ENCODE results near the gene CHST12. TPM values are rescaled to one million over a fixed set of nuclear protein-coding genes. Genes with fewer than 3 reads are reported as not detected.
"Not testable (repeated sequence)": the region's sequence is repeated elsewhere in the genome, so short reads cannot be mapped to it uniquely, and the experiment has no call there.

Gene CHST12
- total and polyA plus RNA-seq, 4 experiments from 2014 or later = 11.6 to 30.7 (median 26.0) TPM

- peak overlapping the region in 1 of 7 donors; percentile 42 for H3K27ac Mint-ChIP-seq
- intact Hi-C loops (cut with micrococcal nuclease) = no loop called here
- peaks cover 19% of the 10 kb centered on the region for H3K36me3 ChIP-seq (ENCODE audit: insufficient read depth, low read length)
- H3K9me3 Mint-ChIP-seq = no peaks in the 10 kb centered on the region
- H3K27me3 ChIP-seq (ENCODE audit: insufficient read depth, low read length) = no peaks in the 10 kb centered on the region
- peaks cover 13 to 23% of the 10 kb centered on the region in 2 donors for H3K36me3 Mint-ChIP-seq
- no peak overlapping the region for H3K4me3 ChIP-seq (ENCODE audit: low read length in 2 of 2)
- no peaks in the 10 kb centered on the region for H3K9me3 ChIP-seq (ENCODE audit: control insufficient read depth in 1 of 2, low read length in 2 of 2)
- no peaks in the 10 kb centered on the region for H3K4me1 Mint-ChIP-seq
- H3K4me1 ChIP-seq (ENCODE audit: insufficient read depth, low read length) = no peaks in the 10 kb centered on the region
- no peaks in the 10 kb centered on the region for H3K27me3 Mint-ChIP-seq
- ChIA-PET CTCF (ENCODE audit: partially characterized antibody) (interaction anchor here (4.1 kb wide), 1 partner anchor 47 kb away, joined by 14 read pairs; no protein-coding TSS in a partner anchor), POLR2A (ENCODE audit: partially characterized antibody) (no interaction called here)
- DNase-seq = no peak
- no peak overlapping the region for H3K4me3 Mint-ChIP-seq
- H3K27ac ChIP-seq (ENCODE audit: low read depth, low read length) = no peak overlapping the region
These were observed 18.8 kb upstream of the CHST12 start for GRCh38 chr7:2384354-2385243.

GRCh38 chr7:2386122-2386521 lies 17.3 kb upstream of the CHST12 start:
- H3K36me3 ChIP-seq (ENCODE audit: insufficient read depth, low read length); H3K4me1 ChIP-seq (ENCODE audit: insufficient read depth, low read length); DNase-seq; H3K27ac ChIP-seq (ENCODE audit: low read depth, low read length); intact Hi-C loops (cut with micrococcal nuclease); H3K9me3 Mint-ChIP-seq; H3K4me3 ChIP-seq (ENCODE audit: low read length in 2 of 2); POLR2A ChIA-PET (ENCODE audit: partially characterized antibody); H3K27me3 Mint-ChIP-seq; H3K36me3 Mint-ChIP-seq; H3K9me3 ChIP-seq (ENCODE audit: control insufficient read depth in 1 of 2, low read length in 2 of 2); H3K27me3 ChIP-seq (ENCODE audit: insufficient read depth, low read length); H3K4me3 Mint-ChIP-seq; H3K4me1 Mint-ChIP-seq: not testable (repeated sequence)
- CTCF ChIA-PET (ENCODE audit: partially characterized antibody) = interaction anchor here (4.1 kb wide), 1 partner anchor 45 kb away, joined by 14 read pairs; no protein-coding TSS in a partner anchor
- peak overlapping the region in 1 of 7 donors; percentile 32 for H3K27ac Mint-ChIP-seq

DNA sequence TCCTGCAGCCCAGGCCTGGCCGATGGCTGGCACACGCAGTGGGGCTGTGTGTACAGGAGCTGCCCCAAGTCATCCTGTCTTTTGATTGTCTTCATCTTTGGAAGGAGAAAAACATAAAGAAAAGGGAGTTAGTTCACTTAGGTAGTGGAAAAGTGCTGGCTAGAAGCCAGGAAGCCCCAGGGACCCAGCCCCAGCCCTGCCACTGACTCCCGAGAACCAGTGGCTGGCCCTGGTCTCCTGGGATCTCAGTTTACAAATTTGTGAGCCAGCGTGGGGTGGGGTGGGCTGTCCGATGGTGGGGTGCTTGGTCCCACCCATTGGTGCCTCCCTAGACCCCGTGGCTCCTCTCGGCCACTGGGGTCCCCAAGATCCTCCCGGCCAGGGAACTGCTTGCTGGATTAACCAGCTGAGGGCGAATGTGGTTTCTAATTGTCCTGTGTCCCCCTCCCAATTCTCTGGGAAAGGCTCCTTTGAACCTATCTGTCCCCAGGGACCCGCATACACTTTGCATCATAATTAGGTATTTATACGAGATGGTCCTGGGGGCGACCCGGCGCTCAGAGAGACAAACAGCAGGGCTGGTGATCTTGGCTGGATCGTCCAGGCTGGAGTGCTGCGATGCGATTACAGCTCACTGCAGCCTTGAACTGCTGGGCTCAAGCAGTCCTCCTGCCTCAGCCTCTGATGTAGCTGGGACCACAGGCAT lies 16.3 kb upstream of the CHST12 start:
- Mint-ChIP-seq H3K4me3 (no peak overlapping the region), H3K4me1 (no peaks in the 10 kb centered on the region), H3K27me3 (no peaks in the 10 kb centered on the region), H3K36me3 (no peaks in the 10 kb centered on the region), H3K27ac (no peak overlapping the region), H3K9me3 (no peaks in the 10 kb centered on the region)
- H3K27ac ChIP-seq (ENCODE audit: low read depth, low read length) = no peak overlapping the region
- no peaks in the 10 kb centered on the region for H3K9me3 ChIP-seq (ENCODE audit: control insufficient read depth in 1 of 2, low read length in 2 of 2)
- no peak for DNase-seq
- intact Hi-C loops (cut with micrococcal nuclease) = no loop called here
- ChIA-PET CTCF (ENCODE audit: partially characterized antibody) (interaction anchor here (4.1 kb wide), 1 partner anchor 44 kb away, joined by 14 read pairs; no protein-coding TSS in a partner anchor), POLR2A (ENCODE audit: partially characterized antibody) (no interaction called here)
- H3K4me3 ChIP-seq (ENCODE audit: low read length in 2 of 2) = no peak overlapping the region
- no peaks in the 10 kb centered on the region for H3K36me3 ChIP-seq (ENCODE audit: insufficient read depth, low read length)
- H3K4me1 ChIP-seq (ENCODE audit: insufficient read depth, low read length) = no peaks in the 10 kb centered on the region
- no peaks in the 10 kb centered on the region for H3K27me3 ChIP-seq (ENCODE audit: insufficient read depth, low read length)

DNA sequence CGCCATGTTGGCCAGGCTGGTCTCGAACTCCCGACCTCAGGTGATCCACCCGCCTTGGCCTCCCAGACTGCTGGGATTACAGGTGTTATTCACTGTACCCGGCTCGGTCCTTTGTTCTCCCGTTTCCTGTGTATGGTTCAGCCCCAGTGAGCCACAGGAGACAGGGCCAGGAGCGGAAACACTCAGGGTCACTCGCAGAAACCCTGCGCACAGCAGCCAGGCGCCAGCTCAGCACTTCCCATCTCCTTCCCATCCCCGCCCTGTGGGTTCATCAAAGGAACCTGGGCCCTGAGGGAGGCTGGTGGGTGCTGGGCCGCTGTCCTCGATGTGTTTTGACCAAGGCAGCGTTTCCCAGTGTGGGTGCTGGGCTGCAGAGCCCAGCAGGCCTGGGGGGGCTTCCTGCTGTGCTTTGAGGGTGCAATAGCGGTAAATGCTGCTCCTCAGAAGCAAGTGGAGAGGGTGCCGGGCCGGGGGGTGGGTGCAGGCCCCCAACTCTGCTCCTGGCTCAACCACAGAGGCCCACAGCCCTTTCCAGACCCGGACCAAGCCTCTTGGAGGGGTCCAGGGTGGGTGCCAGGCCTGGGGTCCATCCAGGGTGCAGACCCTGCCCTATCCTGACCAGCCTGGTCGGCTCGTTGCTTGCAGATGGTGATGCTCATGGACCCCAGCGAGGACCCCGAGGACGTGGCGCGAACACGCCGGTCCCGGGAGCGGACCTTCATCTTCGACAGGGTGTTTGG lies 15.3 kb upstream of the CHST12 start:
- H3K4me1 ChIP-seq (ENCODE audit: insufficient read depth, low read length) = no peaks in the 10 kb centered on the region
- no peak for DNase-seq
- intact Hi-C loops (cut with micrococcal nuclease) = no loop called here
- CTCF ChIA-PET (ENCODE audit: partially characterized antibody) = no interaction called here
- Mint-ChIP-seq H3K9me3 (no peaks in the 10 kb centered on the region), H3K4me3 (no peak overlapping the region), H3K27me3 (no peaks in the 10 kb centered on the region), H3K27ac (no peak overlapping the region), H3K36me3 (no peaks in the 10 kb centered on the region), H3K4me1 (no peaks in the 10 kb centered on the region)
- POLR2A ChIA-PET (ENCODE audit: partially characterized antibody) = no interaction called here
- no peak overlapping the region for H3K4me3 ChIP-seq (ENCODE audit: low read length in 2 of 2)
- H3K36me3 ChIP-seq (ENCODE audit: insufficient read depth, low read length) = no peaks in the 10 kb centered on the region
- no peaks in the 10 kb centered on the region for H3K9me3 ChIP-seq (ENCODE audit: control insufficient read depth in 1 of 2, low read length in 2 of 2)
- H3K27me3 ChIP-seq (ENCODE audit: insufficient read depth, low read length) = no peaks in the 10 kb centered on the region
- H3K27ac ChIP-seq (ENCODE audit: low read depth, low read length) = no peak overlapping the region

GRCh38 chr7:2388637-2388954 lies 14.8 kb upstream of the CHST12 start:
- H3K27ac Mint-ChIP-seq = peak overlapping the region in 1 of 7 donors; percentile 74
- DNase-seq = no peak
- H3K4me3 Mint-ChIP-seq = no peak overlapping the region
- CTCF ChIA-PET (ENCODE audit: partially characterized antibody) = no interaction called here
- no peaks in the 10 kb centered on the region for H3K9me3 Mint-ChIP-seq
- H3K4me1 Mint-ChIP-seq = no peaks in the 10 kb centered on the region
- no peaks in the 10 kb centered on the region for H3K36me3 ChIP-seq (ENCODE audit: insufficient read depth, low read length)
- no peak overlapping the region for H3K27ac ChIP-seq (ENCODE audit: low read depth, low read length)
- H3K36me3 Mint-ChIP-seq = no peaks in the 10 kb centered on the region
- no peaks in the 10 kb centered on the region for H3K27me3 ChIP-seq (ENCODE audit: insufficient read depth, low read length)
- H3K9me3 ChIP-seq (ENCODE audit: control insufficient read depth in 1 of 2, low read length in 2 of 2) = no peaks in the 10 kb centered on the region
- H3K4me3 ChIP-seq (ENCODE audit: low read length in 2 of 2) = no peak overlapping the region
- no peaks in the 10 kb centered on the region for H3K4me1 ChIP-seq (ENCODE audit: insufficient read depth, low read length)
- no peaks in the 10 kb centered on the region for H3K27me3 Mint-ChIP-seq
- intact Hi-C loops (cut with micrococcal nuclease) = no loop called here
- POLR2A ChIA-PET (ENCODE audit: partially characterized antibody) = no interaction called here

DNA sequence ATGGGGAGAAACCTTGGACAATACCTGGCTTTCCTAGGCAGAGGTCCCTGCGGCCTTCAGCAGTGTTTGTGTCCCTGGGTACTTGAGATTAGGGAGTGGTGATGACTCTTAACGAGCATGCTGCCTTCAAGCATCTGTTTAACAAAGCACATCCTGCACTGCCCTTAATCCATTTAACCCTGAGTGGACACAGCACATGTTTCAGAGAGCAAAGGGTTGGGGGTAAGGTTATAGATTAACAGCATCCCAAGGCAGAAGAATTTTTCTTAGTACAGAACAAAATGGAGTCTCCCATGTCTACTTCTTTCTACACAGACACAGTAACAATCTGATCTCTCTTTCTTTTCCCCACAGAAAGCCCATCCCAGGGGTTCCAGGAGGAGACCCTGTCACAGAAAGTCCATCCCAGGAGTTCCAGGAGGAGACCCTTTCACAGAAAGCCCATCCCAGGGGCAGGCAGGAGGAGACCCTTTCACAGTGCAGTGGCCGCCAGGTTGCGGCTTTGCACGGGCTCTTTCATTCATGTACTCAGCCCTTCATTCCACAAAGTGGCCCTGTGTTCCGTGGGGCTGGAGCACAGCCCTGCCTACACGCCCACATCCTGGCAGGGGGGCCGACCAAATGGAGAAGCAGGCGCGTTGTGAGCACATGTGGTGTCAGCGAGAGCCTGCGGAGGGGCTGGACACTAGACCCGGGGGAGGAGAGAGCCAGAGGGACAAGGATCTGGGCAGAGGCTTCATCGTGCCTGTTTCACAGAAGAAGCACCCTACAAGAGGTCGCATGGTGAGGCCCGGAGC lies 13.2 kb upstream of the CHST12 start:
- H3K36me3 Mint-ChIP-seq; POLR2A ChIA-PET (ENCODE audit: partially characterized antibody); H3K36me3 ChIP-seq (ENCODE audit: insufficient read depth, low read length); H3K27ac Mint-ChIP-seq; H3K4me1 Mint-ChIP-seq; H3K27ac ChIP-seq (ENCODE audit: low read depth, low read length); H3K27me3 ChIP-seq (ENCODE audit: insufficient read depth, low read length); H3K9me3 ChIP-seq (ENCODE audit: control insufficient read depth in 1 of 2, low read length in 2 of 2); H3K27me3 Mint-ChIP-seq; H3K9me3 Mint-ChIP-seq; intact Hi-C loops (cut with micrococcal nuclease); H3K4me3 ChIP-seq (ENCODE audit: low read length in 2 of 2); CTCF ChIA-PET (ENCODE audit: partially characterized antibody); DNase-seq; H3K4me1 ChIP-seq (ENCODE audit: insufficient read depth, low read length); H3K4me3 Mint-ChIP-seq: not testable (repeated sequence)
